A549 (cell line): ENCODE results near the gene CADM4. TPM values are rescaled to one million over a fixed set of nuclear protein-coding genes. Genes with fewer than 3 reads are reported as not detected.

Experiments used
- ATAC-seq, 2 experiments: fragments of 200-7000 bp in 1 of 2; fragments of >200 bp in 1 of 2; cut with Nextera tagmentation in 1 of 2; cut with Tn5 transposase in 1 of 2; 3 replicates each; pipeline versions ENCODE4 v1.8.0 to v1.9.1; 2018 to 2020; ENCODE audit warnings: mild to moderate bottlenecking in 1 of 2, moderate library complexity in 1 of 2
- CTCF ChIA-PET: fragments of 300-600 bp; sonication (Branson Sonifier 250); formaldehyde crosslinking; extraction: SDS; loops from one replicate; lab custom pipeline; 2021; ENCODE audit warnings: antibody characterized with exemption, inconsistent platforms; lab: Yijun Ruan, JAX
- POLR2A ChIA-PET: fragments of 350-600 bp; formaldehyde crosslinking; extraction: SDS; loops from one replicate; lab custom pipeline; 2021; ENCODE audit warnings: antibody characterized with exemption, inconsistent platforms; lab: Yijun Ruan, JAX
- DNase-seq, 2 experiments: peaks; one replicate each; pipeline versions ENCODE4 v3.0.0 to v3.0.0-alpha.2; 2011 to 2016; ENCODE audit warnings: low read depth in 1 of 2, low spot score in 1 of 2
- FAIRE-seq: peaks from 2 replicates; lab custom pipeline; 2011; peaks lifted over from hg19 to GRCh38; lab: Jason Lieb, UNC
- H3K27ac ChIP-seq, 2 experiments: fragments of >200 bp; sonication (Bioruptor Twin); formaldehyde crosslinking; 3 replicates each; pipeline ENCODE4 v1.5.1; 2016 to 2017
- H3K4me1 ChIP-seq: fragments of >200 bp; sonication (Bioruptor Twin); formaldehyde crosslinking; 3 replicates; pipeline ENCODE4 v1.6.1; 2016
- H3K4me2 ChIP-seq: fragments of >200 bp; sonication (Bioruptor Twin); formaldehyde crosslinking; 3 replicates; pipeline ENCODE4 v1.6.1; 2016
- H3K4me3 ChIP-seq: fragments of >200 bp; sonication (Bioruptor Twin); formaldehyde crosslinking; 3 replicates; pipeline ENCODE4 v1.5.1; 2016
- H3K9me3 ChIP-seq: fragments of >200 bp; sonication (Bioruptor Twin); formaldehyde crosslinking; 3 replicates; pipeline ENCODE4 v1.6.1; 2016
- CBX2 ChIP-seq: fragments of 200-600 bp; sonication (generic); IDR thresholded peaks from 2 replicates; pipeline ENCODE4 v1.6.1; 2016; ENCODE audit warnings: low read depth, mild to moderate bottlenecking, borderline replicate concordance
- CBX8 ChIP-seq: fragments of 200-600 bp; sonication (generic); IDR thresholded peaks from 2 replicates; pipeline ENCODE4 v1.6.1; 2016
- EHMT2 ChIP-seq: fragments of 200-600 bp; sonication (generic); IDR thresholded peaks from 2 replicates; pipeline ENCODE4 v1.6.1; 2016; ENCODE audit warnings: antibody characterized with exemption, low read depth, mild to moderate bottlenecking, moderate library complexity
- FOSB ChIP-seq: fragments of 250-450 bp; sonication (Bioruptor Pico); IDR thresholded peaks from 2 replicates; pipeline ENCODE4 v1.5.0; 2020; ENCODE audit warnings: mild to moderate bottlenecking, moderate library complexity
- FOXS1 ChIP-seq: fragments of 250-450 bp; sonication (Bioruptor Pico); IDR thresholded peaks from 2 replicates; pipeline ENCODE4 v1.5.0; 2020; ENCODE audit warnings: mild to moderate bottlenecking, moderate library complexity
- GATA3 ChIP-seq: IDR thresholded peaks from 2 replicates; pipeline ENCODE4 v1.6.1; 2012; ENCODE audit warnings: borderline replicate concordance
- HEYL ChIP-seq: fragments of 250-450 bp; sonication (Bioruptor Pico); IDR thresholded peaks from 2 replicates; pipeline ENCODE4 v1.8.0; 2021; ENCODE audit warnings: mild to moderate bottlenecking, moderate library complexity
- HOXA7 ChIP-seq: fragments of 250-450 bp; sonication (Bioruptor Pico); IDR thresholded peaks from 2 replicates; pipeline ENCODE4 v1.5.0; 2020; ENCODE audit warnings: mild to moderate bottlenecking, moderate library complexity
- HOXB13 ChIP-seq: fragments of 250-450 bp; sonication (Bioruptor Pico); IDR thresholded peaks from 2 replicates; pipeline ENCODE4 v1.5.0; 2020; ENCODE audit warnings: low read depth, mild to moderate bottlenecking, moderate library complexity
- JUNB ChIP-seq: fragments of >200 bp; sonication (Bioruptor Twin); formaldehyde crosslinking; IDR thresholded peaks from 2 replicates; pipeline ENCODE4 v1.6.1; 2016
- KDM1A ChIP-seq: fragments of 200-600 bp; sonication (generic); IDR thresholded peaks from 2 replicates; pipeline ENCODE4 v1.6.1; 2016; ENCODE audit warnings: low read depth, mild to moderate bottlenecking
- MYC ChIP-seq: IDR thresholded peaks from 2 replicates; pipeline ENCODE4 v1.6.1; 2012; ENCODE audit warnings: mild to moderate bottlenecking, inconsistent platforms, low read length, improper control_type of control experiment, borderline replicate concordance
- NFE2L2 ChIP-seq: fragments of 150-350 bp; conservative IDR thresholded peaks from 2 replicates; pipeline ENCODE4 v1.6.1; 2014; ENCODE audit warnings: low read length
- POLR2A ChIP-seq: IDR thresholded peaks from 2 replicates; pipeline ENCODE4 v1.6.1; 2012; ENCODE audit warnings: mild to moderate bottlenecking, low read length
- POLR2AphosphoS2 ChIP-seq: conservative IDR thresholded peaks from 2 replicates; pipeline ENCODE4 v1.6.1; 2012; ENCODE audit warnings: low read length, improper control_type of control experiment, inconsistent platforms
- RCOR1 ChIP-seq: fragments of 150-350 bp; IDR thresholded peaks from 2 replicates; pipeline ENCODE4 v1.6.1; 2014; ENCODE audit warnings: antibody characterized with exemption, low read length, low read depth
- TP53 ChIP-seq: fragments of 250-450 bp; sonication (Bioruptor Pico); IDR thresholded peaks from 2 replicates; pipeline ENCODE4 v1.5.0; 2021; ENCODE audit warnings: mild to moderate bottlenecking, moderate library complexity
- ZC3H11A ChIP-seq: fragments of 450-650 bp; IDR thresholded peaks from 2 replicates; pipeline ENCODE4 v1.6.1; 2014; ENCODE audit warnings: antibody characterized with exemption, mild to moderate bottlenecking
- ZNF302 ChIP-seq: fragments of 250-450 bp; sonication (Bioruptor Pico); IDR thresholded peaks from 2 replicates; pipeline ENCODE4 v1.9.0; 2021; ENCODE audit warnings: inconsistent platforms, mild to moderate bottlenecking, moderate library complexity
- ZSCAN20 ChIP-seq: fragments of 250-450 bp; sonication (Bioruptor Pico); IDR thresholded peaks from 2 replicates; pipeline ENCODE4 v1.8.0; 2022; ENCODE audit warnings: mild to moderate bottlenecking, moderate library complexity
- WGBS: methylation state at CpG from one replicate; pipeline ENCODE4 v1.1.6; 2017; ENCODE audit errors: missing lambda C conversion rate; 5-methylcytosine and 5-hydroxymethylcytosine counted together
- polyA plus RNA-seq, 4 experiments: library from polyadenylated mRNA; depleted of rRNA in 3 of 4; stranded (reverse); fragments of >200 nt; fragmentation: RNase III in 1 of 4; extraction: RNeasy Plus Mini Kit Qiagen cat#74134 plus additional on column Dnase treatment in 1 of 4; gene quantifications; 2 replicates in 3 of 4; 3 replicates in 1 of 4; pipeline ENCODE4 v1.2.3, GENCODE V29; 2011 to 2017
- TF ChIP-seq, protein P1 (sequence below): fragments of 150-350 bp; IDR thresholded peaks from 2 replicates; pipeline ENCODE4 v1.6.1; 2014; ENCODE audit warnings: low read depth, mild to moderate bottlenecking, low read length
- TF ChIP-seq, protein P2 (sequence below): fragments of >200 bp; sonication (Bioruptor Twin); formaldehyde crosslinking; IDR thresholded peaks from 2 replicates; pipeline ENCODE4 v1.6.1; 2016
- TF ChIP-seq, protein P3 (sequence below): fragments of >200 bp; sonication (Bioruptor Twin); formaldehyde crosslinking; IDR thresholded peaks from 3 replicates; pipeline ENCODE4 v1.6.1; 2016

The CADM4 gene
- polyA plus RNA-seq, 2 of the 4 experiments (the other 2 are of a cell fraction), result 4.2 to 9.2 TPM

DNA sequence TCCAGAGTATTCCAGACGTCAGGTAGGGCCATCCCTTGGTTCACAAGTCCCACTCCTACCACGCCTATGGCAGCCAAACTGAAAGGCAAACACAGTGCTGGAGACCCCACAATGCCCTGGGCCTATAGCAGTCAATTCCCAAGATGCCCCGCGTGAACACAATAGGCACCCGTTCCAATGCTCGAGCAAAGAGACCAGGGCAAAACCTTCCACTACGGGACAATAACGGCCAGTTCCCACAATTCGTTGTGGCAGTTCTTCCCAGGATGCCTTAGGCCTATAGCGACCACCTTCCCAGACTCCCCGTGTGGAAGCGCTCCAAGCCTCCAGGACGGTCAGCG, 20.8 kb downstream of the CADM4 start:
- Histone ChIP-seq H3K9me3 (no peaks in the 10 kb centered on the region), H3K4me2 (peak overlapping the region; percentile 92), H3K4me3 (peak overlapping the region; percentile 65), H3K27ac (peak overlapping the region; percentile 86 to 94), H3K4me1 (peaks cover 12% of the 10 kb centered on the region)
- peak; percentile 53 to 62 for DNase-seq
- TF ChIP-seq JUNB (no peak), HOXA7 (CRISPR knock-in tag) (peak; percentile 59; the same call in 1 of the 2 replicates), HEYL (no peak), CBX2 (no peak), RCOR1 (no peak), ZNF302 (CRISPR knock-in tag) (peak; percentile 84), HOXB13 (peak; percentile 87), TP53 (CRISPR knock-in tag) (no peak), GATA3 (no peak), FOSB (peak; percentile 50; the same call in 1 of the 2 replicates), POLR2AphosphoS2 (no peak), CBX8 (no peak), ZSCAN20 (CRISPR knock-in tag) (no peak), FOXS1 (CRISPR knock-in tag) (0 out of 2 replicates have a peak, but pooled peaks have one; percentile 31), EHMT2 (no peak)
- TF ChIP-seq, protein P1, sequence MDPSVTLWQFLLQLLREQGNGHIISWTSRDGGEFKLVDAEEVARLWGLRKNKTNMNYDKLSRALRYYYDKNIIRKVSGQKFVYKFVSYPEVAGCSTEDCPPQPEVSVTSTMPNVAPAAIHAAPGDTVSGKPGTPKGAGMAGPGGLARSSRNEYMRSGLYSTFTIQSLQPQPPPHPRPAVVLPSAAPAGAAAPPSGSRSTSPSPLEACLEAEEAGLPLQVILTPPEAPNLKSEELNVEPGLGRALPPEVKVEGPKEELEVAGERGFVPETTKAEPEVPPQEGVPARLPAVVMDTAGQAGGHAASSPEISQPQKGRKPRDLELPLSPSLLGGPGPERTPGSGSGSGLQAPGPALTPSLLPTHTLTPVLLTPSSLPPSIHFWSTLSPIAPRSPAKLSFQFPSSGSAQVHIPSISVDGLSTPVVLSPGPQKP, result no peak
- TF ChIP-seq, protein P2, sequence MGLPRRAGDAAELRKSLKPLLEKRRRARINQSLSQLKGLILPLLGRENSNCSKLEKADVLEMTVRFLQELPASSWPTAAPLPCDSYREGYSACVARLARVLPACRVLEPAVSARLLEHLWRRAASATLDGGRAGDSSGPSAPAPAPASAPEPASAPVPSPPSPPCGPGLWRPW, result no peak
- CTCF ChIA-PET, result interaction anchor here (1.0 kb wide), 1 partner anchor 19 kb away, joined by 4 read pairs; no protein-coding TSS in a partner anchor
- peak; percentile 54 to 66 for ATAC-seq
- FAIRE-seq, result no peak
- POLR2A ChIA-PET, result interaction anchor here (0.7 to 1.1 kb wide), 2 partner anchors 50 kb away, joined by 3 to 10 read pairs; no protein-coding TSS in a partner anchor
- 2% methylated on average over 14 of the region's 14 CpGs for WGBS

DNA sequence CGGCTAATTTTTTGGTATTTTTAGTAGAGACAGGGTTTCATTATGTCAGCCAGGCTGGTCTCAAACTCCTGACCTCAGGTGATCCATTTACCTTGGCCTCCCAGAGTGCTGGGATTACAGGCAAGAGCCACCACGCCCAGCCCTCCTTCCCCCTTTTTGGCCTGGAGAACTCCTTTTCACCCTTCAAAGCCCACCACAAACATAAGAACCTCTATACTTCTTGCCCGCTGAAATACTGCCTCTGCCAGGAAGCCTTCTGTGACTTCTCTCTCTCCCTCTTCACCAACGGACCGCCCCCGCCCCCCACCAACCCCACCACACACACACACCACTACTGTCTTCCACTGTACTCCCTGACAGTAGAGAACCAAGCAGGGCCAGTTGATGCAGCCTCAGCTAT, 22.7 kb downstream of the CADM4 start:
- H3K9me3 ChIP-seq, result no peaks in the 10 kb centered on the region
- H3K4me3 ChIP-seq, result no peak overlapping the region
- ChIA-PET CTCF (interaction anchor here (1.0 kb wide), 2 partner anchors 61 to 98 kb away, joined by 3 read pairs; no protein-coding TSS in a partner anchor), POLR2A (no interaction called here)
- WGBS, result 89% methylated on average over 6 of the region's 6 CpGs
- H3K4me1 ChIP-seq, result peaks cover 12% of the 10 kb centered on the region
- no peak overlapping the region for H3K27ac ChIP-seq
- H3K4me2 ChIP-seq, result no peak overlapping the region
- TF ChIP-seq POLR2A, result no peak
- TF ChIP-seq, all 56 proteins: peak for 0
- DNase-seq (no peak), FAIRE-seq (no peak), ATAC-seq (no peak)

DNA sequence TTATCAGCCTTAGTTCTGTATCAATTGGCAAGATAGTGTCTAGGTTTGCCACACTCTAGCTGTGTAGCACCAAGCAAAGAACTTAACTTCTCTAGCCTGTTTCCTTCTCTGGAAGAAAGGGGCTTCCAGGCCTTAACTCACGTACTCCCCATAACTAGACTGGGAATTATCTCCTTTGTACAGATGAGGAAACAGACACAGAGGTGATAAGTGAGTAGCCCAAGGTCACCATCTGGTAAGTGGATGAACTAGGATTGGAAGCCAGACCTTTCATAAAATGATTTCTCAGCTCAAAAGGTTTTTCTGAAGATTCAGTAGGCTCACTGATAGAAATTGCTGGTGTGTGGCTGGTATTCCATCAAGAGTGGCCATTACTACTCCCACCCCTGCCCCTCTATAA, 23.3 kb downstream of the CADM4 start:
- no peak overlapping the region for H3K4me3 ChIP-seq
- H3K4me2 ChIP-seq, result no peak overlapping the region
- DNase-seq (no peak), ATAC-seq (no peak), FAIRE-seq (no peak)
- TF ChIP-seq JUNB, result no peak
- no peak for TF ChIP-seq MYC
- TF ChIP-seq ZNF302 (CRISPR knock-in tag), result no peak
- no peak for TF ChIP-seq TP53 (CRISPR knock-in tag)
- no peak for TF ChIP-seq ZC3H11A
- no peak for TF ChIP-seq CBX2
- TF ChIP-seq, protein P3, sequence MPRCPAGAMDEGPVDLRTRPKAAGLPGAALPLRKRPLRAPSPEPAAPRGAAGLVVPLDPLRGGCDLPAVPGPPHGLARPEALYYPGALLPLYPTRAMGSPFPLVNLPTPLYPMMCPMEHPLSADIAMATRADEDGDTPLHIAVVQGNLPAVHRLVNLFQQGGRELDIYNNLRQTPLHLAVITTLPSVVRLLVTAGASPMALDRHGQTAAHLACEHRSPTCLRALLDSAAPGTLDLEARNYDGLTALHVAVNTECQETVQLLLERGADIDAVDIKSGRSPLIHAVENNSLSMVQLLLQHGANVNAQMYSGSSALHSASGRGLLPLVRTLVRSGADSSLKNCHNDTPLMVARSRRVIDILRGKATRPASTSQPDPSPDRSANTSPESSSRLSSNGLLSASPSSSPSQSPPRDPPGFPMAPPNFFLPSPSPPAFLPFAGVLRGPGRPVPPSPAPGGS, result no peak
- TF ChIP-seq KDM1A, result no peak
- no peak for TF ChIP-seq NFE2L2
- no peak overlapping the region for H3K27ac ChIP-seq
- CTCF ChIA-PET, result interaction anchor here (0.8 to 1.0 kb wide), 2 partner anchors 61 to 108 kb away, joined by 3 read pairs; no protein-coding TSS in a partner anchor
- H3K4me1 ChIP-seq, result peaks cover 12% of the 10 kb centered on the region
- H3K9me3 ChIP-seq, result no peaks in the 10 kb centered on the region
- POLR2A ChIA-PET, result interaction anchor here (1.0 kb wide), 1 partner anchor 52 kb away, joined by 3 read pairs; no protein-coding TSS in a partner anchor
- WGBS, result 90% methylated on average over 1 of the region's 1 CpG
